ENCODE data around the gene KIF26B.
"Not testable (repeated sequence)": the region's sequence is repeated elsewhere in the genome, so short reads cannot be mapped to it uniquely, and the experiment has no call there.

Gene KIF26B

GRCh38 chr1:245121523-245121922 is 33.3 kb upstream of the KIF26B start:
- no peak for TF ChIP-seq CTCF (conservative IDR thresholded peaks at IDR 0.05; ENCODE audit: low read depth)
- POLR2A ChIA-PET (ENCODE audit: low non-redundant PET), result no interaction called here
- no peak overlapping the region for H3K27ac ChIP-seq
- CTCF ChIA-PET, result interaction anchor here (0.6 kb wide), 1 partner anchor 1531 kb away, joined by 3 read pairs; no protein-coding TSS in a partner anchor
- DNase-seq (ENCODE audit: low spot score), result no peak

- CTCF ChIA-PET, result no interaction called here
- no peak overlapping the region for H3K27ac ChIP-seq
- POLR2A ChIA-PET (ENCODE audit: low non-redundant PET), result no interaction called here
- no peak for DNase-seq (ENCODE audit: low spot score)
- TF ChIP-seq CTCF (conservative IDR thresholded peaks at IDR 0.05; ENCODE audit: low read depth), result no peak
These were observed 30.5 kb upstream of the KIF26B start for GRCh38 chr1:245124241-245124640.

- H3K27ac ChIP-seq, result no peak overlapping the region
- ChIA-PET CTCF (no interaction called here), POLR2A (ENCODE audit: low non-redundant PET) (no interaction called here)
- TF ChIP-seq CTCF (conservative IDR thresholded peaks at IDR 0.05; ENCODE audit: low read depth), result no peak
- DNase-seq (ENCODE audit: low spot score), result no peak
These were observed 30.1 kb upstream of the KIF26B start for GRCh38 chr1:245124644-245125043.

- H3K27ac ChIP-seq, result no peak overlapping the region
- no peak for DNase-seq (ENCODE audit: low spot score)
- ChIA-PET CTCF (no interaction called here), POLR2A (ENCODE audit: low non-redundant PET) (no interaction called here)
- TF ChIP-seq CTCF (conservative IDR thresholded peaks at IDR 0.05; ENCODE audit: low read depth), result no peak
These were observed 28.3 kb upstream of the KIF26B start for GRCh38 chr1:245126530-245126929.

GRCh38 chr1:245128381-245129101 is 26.2 kb upstream of the KIF26B start:
- no peak overlapping the region for H3K27ac ChIP-seq
- ChIA-PET CTCF (no interaction called here), POLR2A (ENCODE audit: low non-redundant PET) (no interaction called here)
- TF ChIP-seq CTCF (conservative IDR thresholded peaks at IDR 0.05; ENCODE audit: low read depth), result no peak
- DNase-seq (ENCODE audit: low spot score), result no peak

- ChIA-PET POLR2A (ENCODE audit: low non-redundant PET) (no interaction called here), CTCF (no interaction called here)
- TF ChIP-seq CTCF (conservative IDR thresholded peaks at IDR 0.05; ENCODE audit: low read depth), result no peak
- no peak for DNase-seq (ENCODE audit: low spot score)
- no peak overlapping the region for H3K27ac ChIP-seq
These were observed 25.2 kb upstream of the KIF26B start for GRCh38 chr1:245129319-245130240.

- POLR2A ChIA-PET (ENCODE audit: low non-redundant PET), result not testable (repeated sequence)
These were observed 24.3 kb upstream of the KIF26B start for GRCh38 chr1:245130281-245131025.

More at GRCh38 chr1:245130281-245131025, 24.3 kb upstream of the KIF26B start:
- H3K27ac ChIP-seq; DNase-seq (ENCODE audit: low spot score); CTCF ChIA-PET: not testable (repeated sequence)
